H1 (cell line): ENCODE measurements around the gene PEX19.

Experiments used
- CTCF ChIP-seq, 3 experiments: IDR thresholded peaks; 1 replicate in 2 of 3; 2 replicates in 1 of 3; pipeline versions ENCODE4 v1.5.1 to v1.6.1; 2011; ENCODE audit warnings: low read length in 3 of 3, mild to moderate bottlenecking in 3 of 3, inconsistent platforms in 2 of 3, low read depth in 1 of 3, moderate library complexity in 1 of 3; ENCODE audit not compliant: insufficient read depth in 1 of 3; ENCODE audit errors: control extremely low read depth in 1 of 3
- POLR2A ChIP-seq, 2 experiments: IDR thresholded peaks; 1 replicate in 1 of 2; 2 replicates in 1 of 2; pipeline ENCODE4 v1.6.1; 2011; ENCODE audit warnings: low read depth in 2 of 2, low read length in 2 of 2, mild to moderate bottlenecking in 2 of 2; ENCODE audit errors: control extremely low read depth in 1 of 2
- RBBP5 ChIP-seq: IDR thresholded peaks from 2 replicates; pipeline ENCODE4 v1.7.1; 2012; ENCODE audit warnings: low read depth, mild to moderate bottlenecking, inconsistent platforms, low read length, moderate library complexity, borderline replicate concordance
- TBP ChIP-seq: IDR thresholded peaks from 2 replicates; pipeline ENCODE4 v1.6.1; 2011; ENCODE audit warnings: low read depth, low read length, improper control_type of control experiment

GRCh38 chr1:160300173-160300572 lies 15.2 kb upstream of the PEX19 start:
- TF ChIP-seq POLR2A (IDR thresholded peaks at IDR 0.05; ENCODE audit: control extremely low read depth in 1 of 2, low read depth in 2 of 2, low read length in 2 of 2) (no peak), CTCF (IDR thresholded peaks at IDR 0.05; ENCODE audit: control extremely low read depth in 1 of 3, insufficient read depth in 1 of 3, low read depth in 1 of 3, low read length in 3 of 3) (no peak), TBP (no peak), RBBP5 (no peak)
